Activated B cell treated with CpG ODN at 0.5 μM for 24 hours (primary cell): Measurements from ENCODE around the gene CELF4. TPM values are rescaled to one million over a fixed set of nuclear protein-coding genes. Genes with fewer than 3 reads are reported as not detected.

ENCODE experiments used
- ATAC-seq: fragments of 200-7000 bp; cut with Tn5 transposase; one replicate; pipeline ENCODE4 v1.10.0; 2021; ENCODE audit warnings: low read depth, mild to moderate bottlenecking, moderate library complexity
- CTCF ChIA-PET: fragments of 350-600 bp; sonication (Branson Sonifier 250); formaldehyde crosslinking; loops from one replicate; lab custom pipeline; 2021; ENCODE audit warnings: antibody characterized with exemption; lab: Charles Lee
- POLR2A ChIA-PET: fragments of 350-600 bp; sonication (Branson Sonifier 250); formaldehyde crosslinking; loops from one replicate; lab custom pipeline; 2021; ENCODE audit warnings: antibody characterized with exemption; lab: Charles Lee
- DNase-seq: peaks from one replicate; pipeline ENCODE4 v3.0.0; 2022
- H3K27ac Mint-ChIP-seq: one replicate; pipeline ENCODE4 v1.8.0; 2020; ENCODE audit warnings: mixed read lengths
- H3K27me3 Mint-ChIP-seq: one replicate; pipeline ENCODE4 v1.8.0; 2021; ENCODE audit warnings: mixed read lengths
- H3K36me3 Mint-ChIP-seq: one replicate; pipeline ENCODE4 v1.8.0; 2021; ENCODE audit warnings: low read depth, mixed read lengths
- H3K4me1 Mint-ChIP-seq: one replicate; pipeline ENCODE4 v1.8.0; 2021; ENCODE audit warnings: mixed read lengths
- H3K4me3 Mint-ChIP-seq: one replicate; pipeline ENCODE4 v1.8.0; 2020; ENCODE audit warnings: mild to moderate bottlenecking, mixed read lengths
- H3K9me3 Mint-ChIP-seq: one replicate; pipeline ENCODE4 v1.8.0; 2020; ENCODE audit warnings: mixed read lengths
- intact Hi-C: fragments of 100-400 bp; cut with micrococcal nuclease; formaldehyde crosslinking; loops from one replicate; pipeline ENCODE4 v1.15.1; 2024
- total RNA-seq: library from RNA; stranded (reverse); gene quantifications from 2 replicates; pipeline ENCODE4 v1.2.3, GENCODE V29; 2022
- TF ChIP-seq, protein P1 (sequence below): fragments of 200-600 bp; IDR thresholded peaks from one replicate; pipeline ENCODE4 v1.8.0; 2022; ENCODE audit warnings: antibody characterized with exemption, mild to moderate bottlenecking

CELF4 gene
- total RNA-seq, 1 donor from 2014 or later: not detected

DNA sequence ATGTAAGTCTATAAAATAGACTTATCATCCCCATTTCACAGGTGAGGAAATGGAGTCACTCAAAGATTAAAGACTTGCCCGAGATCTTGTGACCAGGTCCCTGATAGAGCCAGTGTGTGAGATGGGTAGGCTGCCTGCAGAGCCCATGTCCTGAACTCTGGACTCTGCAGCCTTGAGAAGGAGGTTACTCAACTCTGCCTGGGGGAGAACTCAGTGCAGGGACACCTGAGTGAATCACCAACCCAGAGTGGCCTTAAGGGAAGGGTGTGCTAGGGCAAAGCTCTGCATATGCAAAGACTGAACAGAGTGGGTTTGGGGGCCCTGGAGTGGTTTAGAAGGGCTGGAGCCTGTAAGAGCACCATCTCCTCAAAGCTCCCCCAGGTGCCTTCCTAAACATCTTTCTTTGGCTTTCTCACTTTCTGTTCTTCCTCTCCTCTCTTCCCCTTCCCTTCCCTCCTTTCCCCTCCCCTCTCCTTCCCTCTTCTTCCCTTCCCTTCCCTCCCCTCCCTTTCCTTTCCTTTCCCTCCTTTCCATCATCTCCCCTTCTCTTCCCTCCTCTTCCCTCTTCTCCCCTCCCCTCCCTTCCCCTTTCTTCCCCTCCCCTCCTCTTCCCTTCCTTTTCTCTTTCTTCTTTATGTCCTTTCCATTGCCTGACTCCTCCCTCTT lies 67.6 kb downstream of the CELF4 start:
- POLR2A ChIA-PET: no interaction called here
- H3K4me3 Mint-ChIP-seq: no peak overlapping the region
- no peak for ATAC-seq
- H3K36me3 Mint-ChIP-seq: no peaks in the 10 kb centered on the region
- no peaks in the 10 kb centered on the region for H3K4me1 Mint-ChIP-seq
- intact Hi-C loops: no loop called here
- CTCF ChIA-PET: no interaction called here
- H3K27ac Mint-ChIP-seq: no peak overlapping the region
- TF ChIP-seq, protein P1, sequence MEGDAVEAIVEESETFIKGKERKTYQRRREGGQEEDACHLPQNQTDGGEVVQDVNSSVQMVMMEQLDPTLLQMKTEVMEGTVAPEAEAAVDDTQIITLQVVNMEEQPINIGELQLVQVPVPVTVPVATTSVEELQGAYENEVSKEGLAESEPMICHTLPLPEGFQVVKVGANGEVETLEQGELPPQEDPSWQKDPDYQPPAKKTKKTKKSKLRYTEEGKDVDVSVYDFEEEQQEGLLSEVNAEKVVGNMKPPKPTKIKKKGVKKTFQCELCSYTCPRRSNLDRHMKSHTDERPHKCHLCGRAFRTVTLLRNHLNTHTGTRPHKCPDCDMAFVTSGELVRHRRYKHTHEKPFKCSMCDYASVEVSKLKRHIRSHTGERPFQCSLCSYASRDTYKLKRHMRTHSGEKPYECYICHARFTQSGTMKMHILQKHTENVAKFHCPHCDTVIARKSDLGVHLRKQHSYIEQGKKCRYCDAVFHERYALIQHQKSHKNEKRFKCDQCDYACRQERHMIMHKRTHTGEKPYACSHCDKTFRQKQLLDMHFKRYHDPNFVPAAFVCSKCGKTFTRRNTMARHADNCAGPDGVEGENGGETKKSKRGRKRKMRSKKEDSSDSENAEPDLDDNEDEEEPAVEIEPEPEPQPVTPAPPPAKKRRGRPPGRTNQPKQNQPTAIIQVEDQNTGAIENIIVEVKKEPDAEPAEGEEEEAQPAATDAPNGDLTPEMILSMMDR: no peak
- no peaks in the 10 kb centered on the region for H3K9me3 Mint-ChIP-seq
- H3K27me3 Mint-ChIP-seq: peaks cover 8% of the 10 kb centered on the region
- no peak for DNase-seq

GRCh38 chr18:37496568-37496967 lies 69.0 kb downstream of the CELF4 start:
- H3K9me3 Mint-ChIP-seq: no peaks in the 10 kb centered on the region
- CTCF ChIA-PET: no interaction called here
- peaks cover 10% of the 10 kb centered on the region for H3K27me3 Mint-ChIP-seq
- TF ChIP-seq, protein P1: no peak
- no peaks in the 10 kb centered on the region for H3K4me1 Mint-ChIP-seq
- no peak overlapping the region for H3K27ac Mint-ChIP-seq
- intact Hi-C loops: no loop called here
- no peak overlapping the region for H3K4me3 Mint-ChIP-seq
- POLR2A ChIA-PET: no interaction called here
- ATAC-seq (no peak), DNase-seq (no peak)
- H3K36me3 Mint-ChIP-seq: no peaks in the 10 kb centered on the region

GRCh38 chr18:37495354-37495753 lies 70.2 kb downstream of the CELF4 start:
- Mint-ChIP-seq H3K27me3 (peaks cover 8% of the 10 kb centered on the region), H3K36me3 (no peaks in the 10 kb centered on the region), H3K9me3 (no peaks in the 10 kb centered on the region), H3K27ac (no peak overlapping the region), H3K4me3 (no peak overlapping the region), H3K4me1 (no peaks in the 10 kb centered on the region)
- TF ChIP-seq, protein P1: no peak
- DNase-seq (no peak), ATAC-seq (no peak)
- ChIA-PET POLR2A (no interaction called here), CTCF (no interaction called here)
- intact Hi-C loops: no loop called here

GRCh38 chr18:37494406-37494805 lies 71.2 kb downstream of the CELF4 start:
- Mint-ChIP-seq H3K4me3 (no peak overlapping the region), H3K36me3 (no peaks in the 10 kb centered on the region), H3K27me3 (peaks cover 8% of the 10 kb centered on the region), H3K4me1 (no peaks in the 10 kb centered on the region), H3K27ac (no peak overlapping the region), H3K9me3 (no peaks in the 10 kb centered on the region)
- CTCF ChIA-PET: no interaction called here
- TF ChIP-seq, protein P1: no peak
- intact Hi-C loops: no loop called here
- no peak for ATAC-seq
- POLR2A ChIA-PET: no interaction called here
- no peak for DNase-seq

DNA sequence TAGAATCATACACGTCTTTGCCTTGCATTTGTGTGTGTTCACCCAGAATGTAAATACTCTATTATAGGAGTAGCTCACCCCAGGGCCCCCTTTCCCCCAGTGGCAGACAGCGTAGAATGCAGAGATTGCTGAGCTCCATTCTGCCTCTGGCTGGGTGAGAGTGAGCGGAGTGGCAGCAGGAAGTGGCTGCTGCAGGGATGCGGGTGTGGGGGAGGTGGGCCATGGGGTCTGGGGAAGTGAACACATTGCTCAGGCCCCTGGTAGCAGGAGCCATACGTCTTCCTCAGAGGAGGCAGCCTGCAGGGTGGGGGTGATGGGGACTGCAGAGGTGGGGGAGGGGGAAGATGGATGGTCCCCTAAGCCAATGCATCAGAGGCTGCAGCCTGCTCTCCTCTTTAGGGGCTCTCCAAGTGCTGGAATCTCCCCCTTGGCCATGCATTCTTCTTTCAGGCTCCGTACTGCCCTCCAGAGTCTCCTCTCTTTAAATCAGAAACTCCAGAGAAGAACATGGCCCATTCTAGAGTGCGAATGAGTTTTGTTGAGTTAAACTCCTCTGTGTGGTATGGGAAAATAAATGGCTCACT lies 72.2 kb downstream of the CELF4 start:
- no peak for ATAC-seq
- Mint-ChIP-seq H3K27ac (no peak overlapping the region), H3K27me3 (peaks cover 10% of the 10 kb centered on the region), H3K4me3 (no peak overlapping the region), H3K9me3 (no peaks in the 10 kb centered on the region), H3K4me1 (no peaks in the 10 kb centered on the region), H3K36me3 (no peaks in the 10 kb centered on the region)
- no peak for DNase-seq
- POLR2A ChIA-PET: no interaction called here
- TF ChIP-seq, protein P1: no peak
- CTCF ChIA-PET: no interaction called here
- intact Hi-C loops: no loop called here
